GM11168 (cell line): Measurements from ENCODE around the gene SWI5.
"Not testable (repeated sequence)": the region's sequence is repeated elsewhere in the genome, so short reads cannot be mapped to it uniquely, and the experiment has no call there.

Experiments used
- in situ Hi-C: fragments of 300-500 bp; cut with MboI; formaldehyde crosslinking; loops from one replicate; pipeline ENCODE4 v1.12.0; 2022; ENCODE audit warnings: low sequenced_read_pairs; ENCODE audit not compliant: unreplicated experiment

SWI5 gene

DNA sequence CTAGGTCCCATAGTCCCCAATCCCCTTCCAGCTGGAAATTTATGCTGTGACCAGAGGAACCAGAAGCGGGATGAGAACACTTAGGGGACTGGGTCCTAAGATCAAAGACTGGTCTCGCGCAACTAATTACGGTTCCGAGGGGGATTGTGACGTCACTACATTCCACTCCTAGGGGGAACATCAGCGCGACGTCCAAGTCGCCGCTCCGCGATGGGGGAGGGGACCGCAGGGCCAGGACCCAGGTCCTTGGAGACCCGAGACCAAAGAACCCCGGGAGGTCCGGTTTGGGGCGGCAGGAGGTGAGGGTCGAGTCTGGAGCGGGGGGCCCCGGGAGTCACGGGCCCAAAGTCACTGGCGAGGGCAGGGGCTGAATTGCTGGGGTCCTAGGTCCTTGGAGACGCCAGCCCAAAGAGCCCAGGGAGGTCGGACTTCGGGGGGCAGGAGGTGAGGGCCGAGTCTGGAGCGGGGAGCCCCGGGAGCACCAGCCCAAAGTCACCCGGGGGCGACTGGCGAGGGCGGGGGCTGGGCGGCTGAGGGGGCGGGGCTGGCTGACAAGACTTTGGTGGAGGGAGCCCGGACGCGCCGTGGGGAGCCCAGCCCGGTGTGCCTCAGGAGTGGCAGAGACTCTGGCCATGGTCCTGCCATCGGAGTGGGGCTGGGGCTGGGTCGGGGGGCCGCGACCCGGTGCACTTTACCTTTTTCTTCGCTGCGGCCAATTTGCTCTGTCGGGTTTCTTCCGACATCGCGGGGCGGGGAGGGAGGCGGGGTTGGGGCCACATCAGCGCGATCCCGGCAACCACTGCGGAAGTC, 673 bp upstream of the SWI5 start, which contains the start of gene GOLGA2:
Gene GOLGA2 (minus strand): TSS at position 810 of the 810 bp plus-strand sequence. CDS start 31 bp downstream, at position 779.
- in situ Hi-C loops: no loop called here

GRCh38 chr9:128276574-128277270, 646 bp downstream of the SWI5 start:
- in situ Hi-C loops: no loop called here

DNA sequence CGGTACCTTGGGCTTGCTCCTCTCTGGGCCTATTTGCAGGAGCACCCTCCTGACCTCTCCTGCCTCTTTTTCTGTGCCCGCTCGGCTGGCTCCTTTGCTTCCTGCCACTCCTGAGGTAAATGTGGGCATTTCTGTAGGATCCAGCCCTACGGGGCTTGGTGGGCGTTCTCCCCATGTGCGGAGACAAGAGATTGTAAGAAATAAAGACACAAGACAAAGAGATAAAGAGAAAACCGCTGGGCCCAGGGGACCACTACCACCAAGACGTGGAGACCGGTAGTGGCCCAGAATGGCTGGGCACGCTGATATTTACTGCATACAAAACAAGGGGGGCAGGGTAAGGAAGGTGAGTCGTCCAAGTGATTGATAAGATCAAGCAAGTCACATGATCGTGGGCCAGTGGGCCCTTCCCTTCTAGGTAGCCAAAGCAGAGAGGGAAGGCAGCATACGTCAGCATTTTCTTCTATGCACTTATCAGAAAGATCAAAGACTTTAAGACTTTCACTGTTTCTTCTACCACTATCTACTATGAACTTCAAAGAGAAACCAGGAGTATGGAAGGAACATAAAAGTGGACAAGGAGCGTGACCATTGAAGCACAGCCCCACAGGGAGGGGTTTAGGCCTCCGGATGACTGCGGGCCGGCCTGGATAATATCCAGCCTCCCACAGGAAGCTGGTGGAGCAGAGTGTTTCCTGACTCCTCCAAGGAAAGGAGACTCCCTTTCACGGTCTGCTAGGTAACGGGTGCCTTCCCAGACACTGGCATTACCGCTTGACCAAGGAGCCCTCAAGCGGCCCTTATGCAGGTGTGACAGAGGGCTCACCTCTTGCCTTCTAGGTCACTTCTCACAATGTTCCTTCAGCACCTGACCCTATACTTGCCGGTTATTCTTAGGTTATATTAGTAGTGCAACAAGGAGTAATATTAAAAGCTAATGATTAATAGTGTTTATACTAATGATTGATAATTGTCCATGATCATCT, 3.3 kb downstream of the SWI5 start:
- in situ Hi-C loops: not testable (repeated sequence)

DNA sequence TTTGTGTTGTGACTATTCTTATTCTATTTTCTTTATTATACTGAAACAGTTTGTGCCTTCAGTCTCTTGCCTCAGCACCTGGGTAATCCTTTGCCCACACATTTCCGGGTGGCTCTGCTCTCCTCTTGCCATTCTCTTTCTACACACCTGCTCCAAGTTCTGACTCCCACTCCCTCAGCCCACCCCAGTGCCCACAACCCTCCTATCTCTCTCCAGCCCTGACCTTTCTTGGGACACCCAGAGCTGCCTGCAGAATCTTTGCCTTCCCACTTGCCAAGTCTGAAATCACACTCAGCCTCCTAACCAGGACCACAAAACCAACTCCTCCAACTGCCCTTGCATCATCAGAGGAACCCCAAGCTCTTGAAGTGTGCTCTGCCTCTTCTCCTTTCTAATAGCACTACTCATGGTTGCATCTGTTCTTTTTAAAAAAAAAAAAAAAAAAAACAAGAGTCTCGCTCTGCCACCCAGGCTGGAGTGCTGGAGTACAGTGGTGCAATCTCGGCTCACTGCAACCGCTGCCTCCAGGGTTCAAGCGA, 4.1 kb downstream of the SWI5 start:
- in situ Hi-C loops: no loop called here

DNA sequence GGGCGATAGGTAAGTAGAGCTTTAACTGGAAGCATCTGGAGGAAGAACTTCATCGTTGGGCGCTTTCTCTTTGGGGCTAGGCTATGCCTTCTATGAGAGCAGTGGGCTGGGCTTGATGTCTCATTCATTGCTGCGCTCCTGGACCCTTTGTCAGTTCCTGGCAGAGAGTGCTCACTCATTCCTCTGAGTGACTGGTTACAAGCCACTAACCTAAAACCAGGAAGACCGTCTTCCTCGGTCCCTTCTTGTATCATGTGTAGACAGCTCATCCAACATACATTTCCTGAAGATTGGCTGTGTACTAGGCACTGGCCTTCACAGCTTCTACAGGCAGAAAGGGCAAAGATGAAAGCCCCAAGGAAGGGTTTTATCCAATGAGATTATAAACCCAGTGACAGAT, 6.4 kb downstream of the SWI5 start:
- in situ Hi-C loops: no loop called here

GRCh38 chr9:128285033-128285784, 9.1 kb downstream of the SWI5 start:
- in situ Hi-C loops: no loop called here

DNA sequence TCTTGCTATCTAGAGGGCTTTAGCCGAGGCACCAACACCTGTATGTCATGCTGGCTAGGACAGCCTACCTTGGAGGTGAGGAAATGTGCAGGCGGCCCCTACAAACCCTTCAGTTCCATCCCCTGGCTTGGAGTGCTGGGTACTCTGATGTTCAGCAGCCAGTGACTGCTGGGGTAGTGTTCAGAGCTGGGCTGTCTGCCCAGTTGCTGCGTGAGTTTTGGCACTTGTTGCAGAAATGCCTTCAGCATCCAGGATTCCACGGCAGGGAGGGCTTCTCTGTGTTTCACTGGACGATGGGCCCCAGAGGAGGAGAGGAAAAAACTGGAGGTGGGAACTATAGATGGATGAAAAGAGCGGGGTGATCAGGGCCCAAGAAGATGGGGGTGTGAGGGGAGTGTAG, 10.4 kb downstream of the SWI5 start:
- in situ Hi-C loops: no loop called here

- in situ Hi-C loops: no loop called here
Observed at GRCh38 chr9:128288273-128289004, 12.4 kb downstream of the SWI5 start.

- in situ Hi-C loops: no loop called here
Observed at GRCh38 chr9:128292009-128292408, 15.9 kb downstream of the SWI5 start.

- in situ Hi-C loops: no loop called here
Observed at GRCh38 chr9:128293091-128293490, 17.0 kb downstream of the SWI5 start.

- in situ Hi-C loops: no loop called here
Observed at GRCh38 chr9:128294142-128294541, 18.1 kb downstream of the SWI5 start.

GRCh38 chr9:128296340-128297220, 20.5 kb downstream of the SWI5 start:
- in situ Hi-C loops: no loop called here

DNA sequence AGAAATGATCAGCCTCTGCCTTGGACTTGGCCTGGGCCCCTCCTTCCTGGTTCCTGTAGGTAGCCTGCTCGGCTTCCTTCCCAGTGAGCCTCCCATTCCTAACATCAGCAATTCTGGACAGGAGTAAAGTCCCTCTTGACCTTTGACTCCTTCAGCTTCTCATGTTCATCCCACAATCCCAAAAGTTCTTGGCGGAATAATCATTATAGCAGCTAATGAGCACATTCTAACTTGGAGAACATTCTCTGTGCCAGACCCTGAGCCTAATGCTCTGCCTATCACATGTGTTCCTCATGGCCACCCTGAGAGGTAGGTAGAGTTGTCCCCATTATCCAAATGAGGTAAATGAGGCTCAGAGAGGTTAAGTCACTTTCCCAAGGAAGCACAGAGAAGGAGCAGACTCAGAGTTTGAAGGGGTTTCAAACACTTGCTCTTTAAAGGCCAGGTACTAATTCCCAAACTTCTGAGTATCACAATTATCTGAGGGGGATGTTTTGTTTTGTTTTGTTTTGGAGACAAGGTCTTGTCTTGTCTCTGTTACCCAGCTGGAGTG, 21.2 kb downstream of the SWI5 start:
- in situ Hi-C loops: no loop called here

GRCh38 chr9:128298535-128299482, 22.7 kb downstream of the SWI5 start:
- in situ Hi-C loops: no loop called here

DNA sequence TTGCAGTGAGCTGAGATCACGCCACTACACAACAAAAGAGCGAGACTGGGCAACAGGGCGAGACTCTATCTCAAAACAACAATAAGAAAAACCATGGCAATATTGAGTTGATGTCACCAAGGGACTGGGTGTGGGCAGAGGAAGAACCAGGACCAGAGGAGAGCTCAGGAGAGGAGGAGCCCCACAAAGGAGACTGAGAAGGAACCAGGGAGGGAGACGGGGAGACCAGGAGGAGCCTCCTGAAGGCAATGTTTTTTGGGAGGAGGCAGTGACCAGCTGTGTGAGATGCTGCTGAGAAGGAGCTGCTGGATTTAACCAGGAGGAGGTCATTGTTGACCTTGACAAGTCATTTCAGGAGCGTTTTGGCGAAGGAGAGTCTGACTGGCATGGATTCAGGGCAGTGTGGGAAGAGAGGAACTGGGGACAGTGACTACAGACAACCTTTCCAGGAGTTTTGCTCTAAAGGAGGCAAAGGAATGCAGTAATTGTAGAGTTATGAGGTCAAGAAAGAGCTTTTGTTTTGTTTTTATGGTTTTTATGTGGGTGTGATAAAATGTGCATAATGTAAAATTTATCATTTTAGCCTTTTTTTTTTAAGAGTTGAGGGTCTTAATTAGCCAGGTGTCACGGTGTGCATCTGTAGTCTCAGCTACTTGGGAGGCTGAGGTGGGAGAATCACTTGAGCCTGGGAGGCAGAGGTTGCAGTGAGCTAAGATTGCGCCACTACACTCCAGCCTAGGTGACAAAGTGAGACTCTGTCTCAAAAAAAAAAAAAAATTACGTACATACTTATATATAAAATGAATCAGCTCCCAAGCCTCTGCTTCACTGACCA, 28.3 kb downstream of the SWI5 start:
- in situ Hi-C loops: no loop called here

DNA sequence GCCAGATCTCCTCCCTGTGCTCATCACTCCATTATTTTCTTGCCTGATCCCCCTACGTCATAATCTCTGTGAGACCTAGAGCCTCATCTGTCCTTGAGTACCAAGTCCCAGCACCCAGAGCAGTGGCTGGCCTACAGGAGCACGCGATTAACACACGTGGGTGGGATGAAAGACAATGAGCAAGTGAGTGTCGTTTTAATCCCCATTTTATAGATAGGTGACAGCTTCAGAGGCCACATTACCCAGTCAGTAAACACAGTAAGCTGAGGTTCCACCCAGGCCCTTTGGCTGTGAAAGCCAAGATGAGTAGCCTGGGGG, 28.9 kb downstream of the SWI5 start:
- in situ Hi-C loops: no loop called here
